PC-3 (cell line): ENCODE measurements around the gene CROCC2. TPM values are rescaled to one million over a fixed set of nuclear protein-coding genes. Genes with fewer than 3 reads are reported as not detected.
A peak's percentile ranks its signal among the peaks of the same experiment; 100 is the strongest.

Experiments used
- ATAC-seq: fragments of 200-7000 bp; cut with Tn5 transposase; 2 replicates; pipeline ENCODE4 v1.9.1; 2020; ENCODE audit warnings: mild to moderate bottlenecking, moderate library complexity
- BruUV-seq: library from RNA; stranded (reverse); fragments of 400-500 nt; replicated peaks from 2 replicates; lab custom pipeline; 2021; lab: Mats Ljungman, UMichigan
- CTCF ChIA-PET: fragments of 300-600 bp; sonication (Branson Sonifier 250); formaldehyde crosslinking; loops from one replicate; lab custom pipeline; 2022; ENCODE audit warnings: antibody characterized with exemption; lab: Charles Lee
- POLR2A ChIA-PET: fragments of 300-600 bp; sonication (Branson Sonifier 250); formaldehyde crosslinking; loops from one replicate; lab custom pipeline; 2022; ENCODE audit warnings: antibody characterized with exemption; ENCODE audit not compliant: unreplicated experiment; lab: Charles Lee
- DNase-seq: peaks from one replicate; pipeline ENCODE4 v3.0.0-alpha.2; 2015
- H2AFZ ChIP-seq: fragments of 300-600 bp; sonication (generic); 2 replicates; pipeline ENCODE4 v1.6.0; 2016; ENCODE audit warnings: antibody characterized with exemption, low read length
- H3F3A ChIP-seq: fragments of 300-600 bp; sonication (generic); one replicate; pipeline ENCODE4 v1.6.0; 2017; ENCODE audit warnings: antibody characterized with exemption, low read length, control low read depth, mild to moderate bottlenecking; ENCODE audit not compliant: unreplicated experiment
- H3K27ac ChIP-seq: fragments of 300-600 bp; sonication (generic); 2 replicates; pipeline ENCODE4 v1.5.1; 2016; ENCODE audit warnings: mild to moderate bottlenecking, low read length
- H3K27me3 ChIP-seq: fragments of 300-600 bp; sonication (generic); 2 replicates; pipeline ENCODE4 v1.6.1; 2016; ENCODE audit warnings: low read length, mixed read lengths
- H3K36me3 ChIP-seq: fragments of 300-600 bp; sonication (generic); 2 replicates; pipeline ENCODE4 v1.6.1; 2016; ENCODE audit warnings: low read depth, mixed run types, low read length, mixed read lengths
- H3K4me1 ChIP-seq: fragments of 300-600 bp; sonication (generic); 2 replicates; pipeline ENCODE4 v1.5.1; 2016; ENCODE audit warnings: low read length; ENCODE audit not compliant: insufficient read depth
- H3K4me2 ChIP-seq: fragments of 300-600 bp; sonication (generic); 2 replicates; pipeline ENCODE4 v1.6.0; 2016; ENCODE audit warnings: low read length
- H3K4me3 ChIP-seq: fragments of 300-600 bp; sonication (generic); 2 replicates; pipeline ENCODE4 v1.5.1; 2016; ENCODE audit warnings: mild to moderate bottlenecking, low read length, mixed read lengths
- H3K79me2 ChIP-seq: fragments of 300-600 bp; sonication (generic); 2 replicates; pipeline ENCODE4 v1.6.1; 2017; ENCODE audit warnings: low read length, mixed read lengths
- H3K9ac ChIP-seq: fragments of 300-600 bp; sonication (generic); 2 replicates; pipeline ENCODE4 v1.6.0; 2016; ENCODE audit warnings: mild to moderate bottlenecking, low read length
- H3K9me2 ChIP-seq: fragments of 300-600 bp; sonication (generic); replicated peaks from 2 replicates; pipeline ENCODE4 v1.6.1; 2016; ENCODE audit warnings: mixed run types, low read length, mixed read lengths
- H3K9me3 ChIP-seq: fragments of 300-600 bp; sonication (generic); 2 replicates; pipeline ENCODE4 v1.6.1; 2016; ENCODE audit warnings: low read length, mixed read lengths
- H4K20me1 ChIP-seq: fragments of 300-600 bp; sonication (generic); 2 replicates; pipeline ENCODE4 v1.6.1; 2016; ENCODE audit warnings: low read length, mixed read lengths
- CTCF ChIP-seq: fragments of 300-600 bp; sonication (generic); conservative IDR thresholded peaks from 2 replicates; pipeline ENCODE4 v1.5.1; 2017; ENCODE audit warnings: antibody characterized with exemption, low read depth, mild to moderate bottlenecking, low read length
- EZH2 ChIP-seq: fragments of 300-600 bp; sonication (generic); IDR thresholded peaks from one replicate; pipeline ENCODE4 v1.6.1; 2017; ENCODE audit warnings: antibody characterized with exemption, mild to moderate bottlenecking, low read length; ENCODE audit not compliant: unreplicated experiment
- EZH2phosphoT487 ChIP-seq: fragments of 300-600 bp; sonication (generic); IDR thresholded peaks from 2 replicates; pipeline ENCODE4 v1.6.1; 2018; ENCODE audit warnings: mild to moderate bottlenecking, antibody characterized with exemption, low read length, borderline replicate concordance
- intact Hi-C: fragments of 100-400 bp; cut with micrococcal nuclease; formaldehyde crosslinking; loops from 2 replicates; pipeline ENCODE4 v1.9.0; 2023
- total RNA-seq: library from RNA; depleted of rRNA; stranded (reverse); fragments of >200 nt; gene quantifications from 2 replicates; pipeline ENCODE4 v1.2.3, GENCODE V29; 2014

CROCC2 gene
- total RNA-seq, 1 experiment from 2014 or later, result not detected

DNA sequence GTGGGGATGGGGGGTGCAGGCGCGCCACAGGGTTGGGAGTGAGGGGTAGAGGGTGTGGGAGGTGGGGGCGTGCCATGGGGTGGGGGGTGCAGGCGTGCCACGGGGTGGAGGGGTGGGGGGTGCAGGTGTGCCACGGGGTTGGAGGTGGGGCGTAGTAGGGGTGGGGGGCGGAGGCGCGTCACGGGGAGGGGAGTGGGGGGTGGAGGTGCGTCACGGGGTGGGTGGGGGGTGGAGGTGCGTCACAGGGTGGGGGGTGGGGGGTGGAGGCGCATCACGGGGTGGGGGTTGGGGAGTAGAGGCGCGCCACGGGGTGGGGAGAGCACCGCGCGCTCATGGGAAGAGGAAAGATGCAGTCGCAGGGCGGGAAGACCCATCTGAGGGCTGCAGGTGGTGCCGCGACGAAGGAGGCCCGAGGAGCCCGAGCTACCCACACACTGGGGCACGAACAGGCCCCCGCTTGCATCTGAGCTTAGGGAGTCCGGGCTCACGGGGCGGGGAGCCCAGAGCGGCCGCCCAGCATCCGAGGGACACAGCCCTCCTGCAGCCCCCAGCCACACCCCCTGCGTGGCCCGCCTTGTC is 129.8 kb downstream of the CROCC2 start:
- intact Hi-C loops, result no loop called here
- Histone ChIP-seq H3K9ac (no peak overlapping the region), H3F3A (no peaks in the 10 kb centered on the region), H3K4me3 (peak overlapping the region; percentile 56; the same call in 1 of the 2 replicates), H4K20me1 (no peaks in the 10 kb centered on the region), H3K27me3 (no peaks in the 10 kb centered on the region), H3K27ac (no peak overlapping the region), H3K9me2 (no peaks in the 10 kb centered on the region), H3K36me3 (no peaks in the 10 kb centered on the region), H3K79me2 (no peaks in the 10 kb centered on the region), H3K9me3 (no peaks in the 10 kb centered on the region), H3K4me2 (peak overlapping the region; percentile 86), H2AFZ (peak overlapping the region; percentile 55; the same call in 1 of the 2 replicates), H3K4me1 (peaks cover 9% of the 10 kb centered on the region; the same call in 1 of the 2 replicates)
- ATAC-seq, result no peak; the same call in 1 of the 2 replicates
- TF ChIP-seq CTCF (no peak), EZH2phosphoT487 (no peak), EZH2 (no peak)
- DNase-seq, result no peak
- ChIA-PET POLR2A (no interaction called here), CTCF (no interaction called here)
- BruUV-seq, result no TSS peak

DNA sequence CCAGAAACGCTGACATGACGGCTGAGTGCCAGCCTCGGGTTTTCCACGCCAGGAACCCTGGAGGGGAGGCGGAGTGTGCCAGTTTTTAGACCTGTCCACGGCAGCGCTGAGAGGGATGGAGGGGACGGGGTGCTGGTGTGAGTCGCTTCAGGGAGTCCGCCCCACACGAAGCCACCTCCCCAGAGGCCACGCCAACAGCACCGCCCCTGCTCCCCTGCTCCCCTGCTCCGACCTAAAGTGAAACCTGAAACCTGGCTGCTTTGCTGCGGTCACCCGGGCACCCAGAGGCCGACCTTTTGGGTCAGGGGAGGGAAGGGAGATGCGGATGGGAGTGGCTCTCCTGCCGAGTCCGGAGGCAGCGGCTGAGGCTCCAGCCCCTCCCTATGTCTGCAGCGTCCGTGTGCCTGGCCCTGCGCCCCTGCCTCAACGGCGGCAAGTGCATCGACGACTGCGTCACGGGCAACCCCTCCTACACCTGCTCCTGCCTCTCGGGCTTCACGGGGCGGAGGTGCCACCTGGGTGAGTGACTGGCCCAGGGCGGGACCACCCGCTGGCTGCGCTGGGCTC is 130.3 kb downstream of the CROCC2 start:
- Histone ChIP-seq H3K9me2 (no peaks in the 10 kb centered on the region), H3K9ac (no peak overlapping the region), H3K4me1 (peaks cover 9% of the 10 kb centered on the region; the same call in 1 of the 2 replicates), H3K79me2 (no peaks in the 10 kb centered on the region), H3K36me3 (no peaks in the 10 kb centered on the region), H4K20me1 (no peaks in the 10 kb centered on the region), H3F3A (no peaks in the 10 kb centered on the region), H3K9me3 (no peaks in the 10 kb centered on the region), H3K4me2 (peak overlapping the region; percentile 86), H3K27ac (no peak overlapping the region), H3K27me3 (no peaks in the 10 kb centered on the region), H2AFZ (peak overlapping the region; percentile 55; the same call in 1 of the 2 replicates), H3K4me3 (peak overlapping the region; percentile 56)
- intact Hi-C loops, result no loop called here
- no peak for TF ChIP-seq EZH2phosphoT487
- TF ChIP-seq EZH2, result no peak
- no peak for TF ChIP-seq CTCF
- ChIA-PET CTCF (no interaction called here), POLR2A (no interaction called here)
- BruUV-seq, result no TSS peak
- ATAC-seq (peak; percentile 76), DNase-seq (peak; percentile 14)

DNA sequence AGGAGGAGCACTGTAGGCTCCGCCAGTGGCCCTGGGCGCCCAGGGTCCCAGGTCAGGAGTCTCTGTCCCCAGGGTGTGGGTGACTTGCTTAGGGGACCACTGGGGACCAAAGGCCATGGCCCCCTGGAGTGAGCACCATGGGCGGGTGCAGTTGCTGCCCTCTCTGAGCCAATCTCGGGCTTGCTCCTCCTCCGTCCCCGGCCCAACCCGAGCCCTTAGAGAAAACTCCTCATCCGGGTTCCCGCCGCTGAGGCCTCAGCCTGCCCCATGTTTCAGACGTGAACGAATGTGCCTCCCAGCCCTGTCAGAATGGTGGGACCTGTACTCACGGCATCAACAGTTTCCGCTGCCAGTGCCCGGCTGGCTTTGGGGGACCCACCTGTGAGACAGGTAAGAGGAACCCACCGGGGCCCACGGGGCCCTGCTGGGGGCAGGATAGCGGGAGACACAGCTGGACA is 130.9 kb downstream of the CROCC2 start:
- intact Hi-C loops, result no loop called here
- Histone ChIP-seq H3K9me2 (no peaks in the 10 kb centered on the region), H3K9me3 (no peaks in the 10 kb centered on the region), H3K27ac (no peak overlapping the region), H3K79me2 (no peaks in the 10 kb centered on the region), H4K20me1 (no peaks in the 10 kb centered on the region), H3K36me3 (no peaks in the 10 kb centered on the region), H3K9ac (no peak overlapping the region), H3K4me1 (peaks cover 9% of the 10 kb centered on the region; the same call in 1 of the 2 replicates), H3K4me3 (peak overlapping the region; percentile 56; the same call in 1 of the 2 replicates), H3K27me3 (no peaks in the 10 kb centered on the region), H3K4me2 (peak overlapping the region; percentile 86), H3F3A (no peaks in the 10 kb centered on the region), H2AFZ (0 out of 2 replicates have a peak overlapping the region, but pooled peaks have one; percentile 55)
- no TSS peak for BruUV-seq
- ChIA-PET CTCF (no interaction called here), POLR2A (no interaction called here)
- ATAC-seq, result no peak
- DNase-seq, result no peak
- no peak for TF ChIP-seq CTCF
- no peak for TF ChIP-seq EZH2phosphoT487
- no peak for TF ChIP-seq EZH2
